Prostate gland (tissue), 2 donors: ENCODE results near the gene ZC2HC1B.

ENCODE experiments used
- CTCF ChIP-seq, 4 experiments: fragments of 200-600 bp in 2 of 4; fragments of 450-650 bp in 2 of 4; sonication (generic) in 2 of 4; IDR thresholded peaks; 1 replicate in 3 of 4; 2 replicates in 1 of 4; pipeline ENCODE4 v1.5.1; 2016 to 2019; ENCODE audit warnings: antibody characterized with exemption in 4 of 4, mild to moderate bottlenecking in 2 of 4, moderate library complexity in 2 of 4
- POLR2A ChIP-seq: fragments of 450-650 bp; IDR thresholded peaks from one replicate; pipeline ENCODE4 v1.6.1; 2016; ENCODE audit warnings: antibody characterized with exemption, mild to moderate bottlenecking
- POLR2AphosphoS5 ChIP-seq: sonication (generic); formaldehyde crosslinking; IDR thresholded peaks from one replicate; pipeline ENCODE4 v1.6.1; 2017; ENCODE audit warnings: antibody characterized with exemption

GRCh38 chr6:143967706-143968376, 103.6 kb downstream of the ZC2HC1B start:
- no peak for TF ChIP-seq CTCF (IDR thresholded peaks at IDR 0.05)
- no peak for TF ChIP-seq POLR2AphosphoS5
- no peak for TF ChIP-seq POLR2A
